HG03565 (cell line): ENCODE results near the gene RORB.
"Not testable (repeated sequence)": the region's sequence is repeated elsewhere in the genome, so short reads cannot be mapped to it uniquely, and the experiment has no call there.

Experiments used
- ATAC-seq: cut with Tn5 transposase; IDR thresholded peaks from one replicate; pipeline ENCODE4 v1.9.1; 2021; ENCODE audit warnings: mild to moderate bottlenecking, moderate library complexity; ENCODE audit not compliant: unreplicated experiment

Gene RORB

DNA sequence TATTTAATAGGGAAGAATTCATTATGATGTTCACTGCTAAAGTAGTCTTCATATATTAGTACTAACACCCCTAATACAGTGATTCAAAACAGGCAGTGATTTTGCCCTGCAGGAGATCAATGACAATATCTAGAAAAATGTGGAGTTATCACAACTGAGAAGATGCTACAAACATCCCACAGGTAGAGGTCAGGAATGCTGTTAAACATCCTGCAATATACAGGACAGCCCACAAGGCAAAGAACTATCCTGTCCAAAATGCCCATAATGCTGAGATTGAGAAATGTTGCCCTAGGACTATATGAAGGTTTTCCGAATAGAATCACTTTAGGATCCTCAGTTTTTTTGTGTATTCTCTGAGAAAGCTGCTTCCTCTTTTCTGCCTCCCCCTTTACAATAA, 15.3 kb downstream of the RORB start:
- no peak for ATAC-seq

DNA sequence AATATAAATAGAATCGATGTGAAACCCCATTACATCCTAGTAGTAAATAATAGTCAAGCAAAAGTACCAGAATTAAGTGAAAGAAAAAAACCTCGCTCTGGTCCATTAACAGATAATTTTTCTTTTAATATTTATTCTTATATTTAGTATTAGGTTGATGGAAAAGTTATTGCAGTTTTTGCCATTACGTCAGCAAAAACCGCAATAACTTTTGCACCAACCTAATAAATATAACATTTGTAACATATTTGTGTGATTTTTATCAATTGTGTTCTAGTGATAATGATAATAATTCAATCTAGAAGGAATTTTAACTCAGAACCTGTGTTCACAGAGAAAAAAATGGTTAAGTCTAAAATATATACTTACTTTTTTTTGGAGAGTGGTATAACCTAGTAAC, 16.1 kb downstream of the RORB start:
- ATAC-seq, result no peak

- ATAC-seq, result no peak
These were observed 20.1 kb downstream of the RORB start for GRCh38 chr9:74517188-74517587.

GRCh38 chr9:74519419-74519818, 22.3 kb downstream of the RORB start:
- no peak for ATAC-seq

- ATAC-seq, result no peak
These were observed 23.9 kb downstream of the RORB start for GRCh38 chr9:74521009-74521408.

DNA sequence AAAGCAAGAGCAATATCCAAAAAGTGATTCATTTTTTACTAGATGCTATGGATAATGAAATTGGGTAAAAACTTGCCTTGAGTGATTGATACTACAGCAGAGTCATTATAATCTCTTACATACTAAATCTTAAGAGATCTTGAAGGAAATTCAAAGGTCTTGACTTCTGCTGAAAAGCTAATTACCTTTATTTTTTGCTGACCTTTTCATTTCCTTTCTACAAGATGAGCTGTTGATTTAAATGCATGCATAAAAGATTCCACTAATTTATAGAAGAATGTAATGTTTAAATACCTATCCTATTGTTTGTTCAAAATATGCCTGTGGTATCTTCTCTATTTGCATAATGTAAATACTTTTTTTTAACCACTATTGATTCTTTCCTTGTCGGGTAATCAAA, 27.2 kb downstream of the RORB start:
- no peak for ATAC-seq

- ATAC-seq, result no peak
These were observed 29.1 kb downstream of the RORB start for GRCh38 chr9:74526215-74526614.

DNA sequence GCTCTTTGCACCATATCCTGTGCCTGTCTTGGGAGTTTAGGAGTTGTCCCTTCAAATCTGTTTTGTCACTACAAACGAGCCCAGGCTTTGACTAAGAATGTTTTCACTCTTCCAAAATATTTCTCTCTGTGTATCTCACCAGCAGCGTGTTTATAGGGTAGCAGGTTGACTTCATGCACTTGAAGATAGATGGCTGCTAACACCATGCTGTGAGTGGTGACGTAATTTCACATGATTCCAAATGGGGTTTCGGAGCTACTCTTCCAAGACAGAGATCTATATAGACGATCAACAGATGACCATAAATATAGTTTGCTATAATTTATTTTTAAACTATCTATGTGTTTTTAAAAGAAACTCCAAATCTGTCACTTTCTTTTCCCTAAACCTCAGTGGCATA, 30.6 kb downstream of the RORB start:
- no peak for ATAC-seq

DNA sequence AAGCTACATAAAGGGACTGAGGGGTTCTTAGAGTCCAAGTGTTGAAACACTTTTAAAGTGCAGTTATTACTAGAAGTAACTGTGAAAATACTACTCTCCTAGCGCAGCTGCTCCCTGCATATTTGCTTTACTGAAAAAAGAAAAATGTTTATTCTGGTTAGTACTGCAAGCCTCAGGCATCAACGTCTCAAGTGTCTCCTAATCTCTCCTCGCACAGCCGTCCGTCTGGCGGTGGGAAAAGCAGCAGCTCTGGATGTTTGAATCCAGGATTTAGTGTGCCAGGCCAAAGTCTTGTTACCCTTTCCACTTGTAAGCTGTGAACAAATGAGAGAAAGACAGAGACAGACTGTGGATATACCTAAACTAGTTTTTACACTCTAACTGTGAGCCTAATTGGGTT, 31.1 kb downstream of the RORB start:
- ATAC-seq, result no peak

DNA sequence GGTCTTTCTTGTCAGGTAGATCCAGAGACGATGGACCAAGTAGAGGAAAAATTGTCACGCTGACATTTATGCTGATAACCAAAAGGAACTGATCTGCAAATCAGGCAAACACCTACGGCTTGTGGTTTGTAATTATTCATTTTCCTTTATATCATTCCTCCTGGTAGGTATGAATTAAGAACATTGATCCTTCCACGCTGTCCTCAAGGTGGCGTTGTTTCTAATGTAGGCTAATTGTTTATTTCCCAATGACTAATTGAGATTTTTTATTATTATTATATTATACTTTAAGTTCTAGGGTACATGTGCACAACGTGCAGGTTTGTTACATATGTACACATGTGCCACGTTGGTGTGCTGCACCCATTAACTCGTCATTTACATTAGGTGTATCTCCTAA, 33.3 kb downstream of the RORB start:
- not testable (repeated sequence) for ATAC-seq

GRCh38 chr9:74533253-74533652, 36.1 kb downstream of the RORB start:
- ATAC-seq, result no peak

GRCh38 chr9:74534841-74535240, 37.7 kb downstream of the RORB start:
- ATAC-seq, result no peak

DNA sequence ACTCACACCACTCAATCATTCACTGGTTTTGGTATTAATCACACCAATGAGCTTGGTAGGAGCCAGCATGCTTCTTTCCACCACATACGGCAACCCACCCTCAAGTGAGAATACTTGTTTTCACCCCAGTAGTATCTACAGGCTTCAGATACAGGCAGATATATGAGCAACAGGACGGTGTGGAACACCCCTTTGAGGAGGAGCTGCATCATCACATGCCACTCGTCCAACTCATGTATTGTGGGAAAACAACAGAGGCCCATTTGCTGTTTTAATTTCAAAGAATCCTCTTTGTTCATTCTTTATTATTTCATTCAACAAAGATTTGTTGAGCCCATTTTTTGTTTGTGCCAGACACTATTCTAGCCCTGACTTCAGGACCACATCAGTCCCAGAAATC, 46.0 kb downstream of the RORB start:
- ATAC-seq, result no peak

- no peak for ATAC-seq
These were observed 54.1 kb downstream of the RORB start for GRCh38 chr9:74551266-74551665.

DNA sequence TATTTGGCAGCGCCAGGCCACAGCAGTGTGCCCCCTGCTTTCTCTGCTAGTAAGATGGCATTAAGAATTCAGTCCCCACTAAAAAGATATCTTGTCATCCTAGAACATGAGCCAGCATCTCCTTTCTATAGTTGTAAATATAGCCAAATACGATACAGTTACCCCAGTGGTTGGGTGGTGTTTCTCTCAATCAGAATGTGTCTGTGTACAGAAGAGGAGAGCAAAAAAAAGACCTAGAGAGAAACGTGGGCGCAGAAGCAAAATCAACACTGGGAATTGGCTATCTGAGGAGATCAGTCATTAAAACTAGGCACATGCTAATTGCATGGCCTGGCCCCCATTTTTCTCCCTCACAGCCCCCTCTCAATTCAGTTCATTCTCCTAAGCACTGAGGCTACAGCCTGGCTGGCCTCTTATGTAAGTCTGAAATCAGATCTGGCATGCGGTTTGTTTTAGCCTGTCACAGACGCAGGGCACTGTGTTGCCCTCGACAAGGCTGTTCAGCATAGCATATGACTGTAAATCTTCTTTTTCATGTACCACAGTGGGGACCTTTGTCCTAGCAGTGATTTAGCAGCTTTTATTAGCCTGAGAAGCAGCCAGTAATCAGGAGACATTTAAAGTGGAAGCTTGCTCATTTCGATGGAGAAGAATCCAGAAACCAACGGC, 57.8 kb downstream of the RORB start:
- ATAC-seq, result no peak

DNA sequence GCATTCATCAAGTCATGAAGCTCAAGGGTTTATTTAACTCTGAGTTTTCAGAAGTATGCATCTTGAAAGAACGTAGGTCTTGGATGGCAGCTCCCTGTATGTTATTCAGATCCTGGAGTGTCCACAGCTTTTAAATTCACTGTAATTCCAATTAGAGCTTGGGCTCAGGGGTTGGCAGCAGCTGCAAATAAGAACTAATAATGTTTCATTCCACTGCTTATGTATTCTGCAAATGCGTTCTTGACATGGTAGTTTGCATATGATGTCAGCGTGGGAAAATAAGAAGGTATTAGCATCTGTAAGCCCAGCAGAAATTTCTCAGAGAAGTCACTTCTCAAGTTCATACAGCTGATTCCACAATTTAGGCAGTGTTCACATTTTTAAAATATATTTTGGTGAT, 58.4 kb downstream of the RORB start:
- no peak for ATAC-seq

DNA sequence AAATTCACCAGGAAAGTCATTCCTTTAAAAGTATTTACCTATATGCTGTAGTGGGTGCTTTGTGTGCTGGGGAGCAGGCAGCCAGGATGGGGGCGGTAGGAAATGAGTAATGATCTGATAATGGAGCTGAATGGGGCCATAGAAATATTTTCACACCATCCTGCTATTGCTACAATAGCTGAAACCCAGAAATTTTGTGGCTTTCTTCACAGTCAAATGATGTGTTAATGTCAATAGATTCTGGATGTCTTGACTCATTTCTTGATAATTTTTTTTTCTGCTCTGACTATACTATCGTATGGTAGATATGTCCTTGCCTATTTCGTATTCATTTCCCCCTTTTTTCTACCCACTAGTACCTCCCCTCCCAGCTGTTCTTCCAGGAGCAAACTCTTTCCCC, 59.5 kb downstream of the RORB start:
- ATAC-seq, result peak; percentile 94

GRCh38 chr9:74557571-74557970, 60.4 kb downstream of the RORB start:
- no peak for ATAC-seq

- ATAC-seq, result no peak
These were observed 65.5 kb downstream of the RORB start for GRCh38 chr9:74562611-74563010.

DNA sequence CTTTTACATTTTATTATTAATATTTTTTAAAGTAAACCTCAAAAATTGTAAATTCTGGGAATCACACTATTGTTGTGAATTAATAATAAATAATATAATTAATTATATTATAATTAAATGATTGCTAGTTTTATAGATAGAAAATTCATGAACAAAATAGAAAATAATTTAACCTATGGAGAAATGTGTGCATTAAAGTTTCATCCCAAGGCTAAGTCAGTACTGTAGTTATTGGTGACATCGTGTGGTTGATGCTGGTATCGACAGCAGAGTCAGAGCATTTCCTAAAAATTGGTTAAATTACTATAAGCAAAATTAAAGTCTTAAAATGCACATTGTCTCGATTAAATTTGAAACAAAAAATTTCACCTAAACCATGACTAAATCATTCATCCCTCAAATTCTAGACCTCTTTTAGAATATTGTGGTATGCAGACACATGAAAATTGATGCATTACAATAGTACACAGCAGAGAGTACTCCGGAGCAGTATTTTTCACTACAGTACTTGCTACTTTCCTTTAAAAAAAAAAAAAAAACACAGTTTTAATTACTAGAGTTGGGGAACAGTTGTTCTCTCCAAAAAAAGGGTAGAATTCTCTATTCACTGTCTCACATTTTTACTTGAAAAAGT, 73.9 kb downstream of the RORB start:
- no peak for ATAC-seq

- peak; percentile 65 for ATAC-seq
These were observed 76.6 kb downstream of the RORB start for GRCh38 chr9:74573640-74574191.

DNA sequence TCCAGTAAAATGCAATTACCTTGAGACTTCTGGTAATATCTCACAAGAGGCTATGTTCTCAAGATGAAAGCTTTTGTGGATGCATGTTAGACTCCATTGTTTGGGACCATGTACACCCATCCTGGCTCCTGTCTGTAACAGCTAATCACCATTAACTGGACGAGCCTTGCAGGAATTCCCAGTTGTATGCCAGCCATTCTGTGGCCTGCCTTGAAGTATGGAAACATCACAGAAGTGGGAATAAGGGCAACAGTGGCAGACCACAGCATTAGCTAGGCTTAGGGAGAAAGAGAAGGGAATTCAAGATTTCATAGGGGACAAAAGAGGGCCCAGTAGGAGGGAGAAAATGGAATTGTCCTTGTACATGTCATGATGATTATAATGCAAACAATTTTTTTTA, 79.0 kb downstream of the RORB start:
- no peak for ATAC-seq

DNA sequence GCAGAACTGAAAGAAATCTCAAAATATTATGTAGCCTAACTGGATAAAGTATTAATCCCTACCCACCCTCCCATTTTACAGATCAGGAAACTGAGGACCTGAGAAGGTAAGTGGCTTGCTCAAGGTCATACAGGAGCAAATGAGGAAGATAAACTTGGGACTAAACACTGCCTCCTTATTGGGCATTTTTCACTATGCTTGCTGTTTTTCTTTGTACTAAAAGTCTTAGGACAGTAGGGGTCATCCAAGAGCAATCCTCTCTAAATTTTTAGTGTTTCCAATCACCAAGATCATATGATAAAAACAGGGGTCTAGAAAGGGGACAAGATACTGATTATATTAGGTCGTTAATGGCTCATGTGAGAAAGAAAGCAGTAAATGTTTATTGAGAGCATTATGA, 80.8 kb downstream of the RORB start:
- ATAC-seq, result no peak
